GM12878 (cell line): ENCODE measurements around the gene SHB.

Source experiments
- EZH2 ChIP-seq: IDR thresholded peaks from 2 replicates; pipeline ENCODE4 v1.6.1; 2012; ENCODE audit warnings: low read depth, mild to moderate bottlenecking, control low read depth, inconsistent platforms, low read length, borderline replicate concordance; ENCODE audit not compliant: control insufficient read depth
- IKZF1 ChIP-seq: fragments of 450-650 bp; conservative IDR thresholded peaks from 2 replicates; pipeline ENCODE4 v1.6.1; 2017; ENCODE audit warnings: antibody characterized with exemption, mild to moderate bottlenecking
- POLR2A ChIP-seq: IDR thresholded peaks from 2 replicates; pipeline ENCODE4 v1.6.1; 2011; ENCODE audit warnings: low read depth, mild to moderate bottlenecking, low read length
- SMC3 ChIP-seq: IDR thresholded peaks from 2 replicates; pipeline ENCODE4 v1.6.1; 2011; ENCODE audit warnings: low read length, improper control_type of control experiment, borderline replicate concordance
- TF ChIP-seq, protein P1 (sequence below), 3 experiments: IDR thresholded peaks in 2 of 3; conservative IDR thresholded peaks in 1 of 3; 2 replicates each; pipeline ENCODE4 v1.5.1; 2011; ENCODE audit warnings: low read depth in 3 of 3, low read length in 3 of 3, mild to moderate bottlenecking in 3 of 3, control low read depth in 2 of 3, moderate library complexity in 2 of 3, inconsistent platforms in 1 of 3, mixed read lengths in 1 of 3; ENCODE audit not compliant: control insufficient read depth in 2 of 3, insufficient read depth in 1 of 3; ENCODE audit errors: extremely low read depth in 1 of 3
- TF ChIP-seq, protein P2 (sequence below): IDR thresholded peaks from 2 replicates; pipeline ENCODE4 v1.6.1; 2012; ENCODE audit warnings: low read depth, low read length, improper control_type of control experiment
- TF ChIP-seq, protein P3 (sequence below): IDR thresholded peaks from 2 replicates; pipeline ENCODE4 v1.6.1; 2012; ENCODE audit warnings: low read length, inconsistent platforms

DNA sequence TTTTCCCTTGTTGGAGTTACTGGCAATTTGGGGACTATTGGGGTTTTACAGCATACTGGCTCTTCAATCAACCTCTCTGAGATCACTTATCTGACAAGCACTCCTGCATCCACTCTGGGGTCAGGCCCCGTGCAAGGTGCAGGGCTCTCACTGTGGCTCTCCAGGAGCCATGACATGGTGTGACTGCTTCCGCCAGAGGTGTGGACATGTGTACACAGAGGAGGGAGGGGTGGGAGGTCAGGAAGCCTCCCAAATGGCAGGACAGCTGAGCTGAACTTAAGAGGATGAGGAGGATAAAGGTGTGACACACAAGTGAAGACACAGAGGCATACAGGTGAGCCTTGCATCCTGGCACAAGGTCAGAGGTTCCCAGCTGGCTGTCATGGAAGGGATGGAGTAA, 24.3 kb downstream of the SHB start:
- TF ChIP-seq, protein P1, sequence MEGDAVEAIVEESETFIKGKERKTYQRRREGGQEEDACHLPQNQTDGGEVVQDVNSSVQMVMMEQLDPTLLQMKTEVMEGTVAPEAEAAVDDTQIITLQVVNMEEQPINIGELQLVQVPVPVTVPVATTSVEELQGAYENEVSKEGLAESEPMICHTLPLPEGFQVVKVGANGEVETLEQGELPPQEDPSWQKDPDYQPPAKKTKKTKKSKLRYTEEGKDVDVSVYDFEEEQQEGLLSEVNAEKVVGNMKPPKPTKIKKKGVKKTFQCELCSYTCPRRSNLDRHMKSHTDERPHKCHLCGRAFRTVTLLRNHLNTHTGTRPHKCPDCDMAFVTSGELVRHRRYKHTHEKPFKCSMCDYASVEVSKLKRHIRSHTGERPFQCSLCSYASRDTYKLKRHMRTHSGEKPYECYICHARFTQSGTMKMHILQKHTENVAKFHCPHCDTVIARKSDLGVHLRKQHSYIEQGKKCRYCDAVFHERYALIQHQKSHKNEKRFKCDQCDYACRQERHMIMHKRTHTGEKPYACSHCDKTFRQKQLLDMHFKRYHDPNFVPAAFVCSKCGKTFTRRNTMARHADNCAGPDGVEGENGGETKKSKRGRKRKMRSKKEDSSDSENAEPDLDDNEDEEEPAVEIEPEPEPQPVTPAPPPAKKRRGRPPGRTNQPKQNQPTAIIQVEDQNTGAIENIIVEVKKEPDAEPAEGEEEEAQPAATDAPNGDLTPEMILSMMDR (IDR thresholded peaks at IDR 0.05 in 2 of 3, conservative IDR thresholded peaks at IDR 0.05 in 1 of 3; ENCODE audit: control insufficient read depth in 2 of 3, extremely low read depth in 1 of 3, insufficient read depth in 1 of 3, low read depth in 3 of 3, low read length in 3 of 3) = no peak
- TF ChIP-seq POLR2A (no peak), EZH2 (no peak), IKZF1 (no peak), SMC3 (no peak)
- TF ChIP-seq, protein P2, sequence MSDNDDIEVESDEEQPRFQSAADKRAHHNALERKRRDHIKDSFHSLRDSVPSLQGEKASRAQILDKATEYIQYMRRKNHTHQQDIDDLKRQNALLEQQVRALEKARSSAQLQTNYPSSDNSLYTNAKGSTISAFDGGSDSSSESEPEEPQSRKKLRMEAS = no peak
- TF ChIP-seq, protein P3, sequence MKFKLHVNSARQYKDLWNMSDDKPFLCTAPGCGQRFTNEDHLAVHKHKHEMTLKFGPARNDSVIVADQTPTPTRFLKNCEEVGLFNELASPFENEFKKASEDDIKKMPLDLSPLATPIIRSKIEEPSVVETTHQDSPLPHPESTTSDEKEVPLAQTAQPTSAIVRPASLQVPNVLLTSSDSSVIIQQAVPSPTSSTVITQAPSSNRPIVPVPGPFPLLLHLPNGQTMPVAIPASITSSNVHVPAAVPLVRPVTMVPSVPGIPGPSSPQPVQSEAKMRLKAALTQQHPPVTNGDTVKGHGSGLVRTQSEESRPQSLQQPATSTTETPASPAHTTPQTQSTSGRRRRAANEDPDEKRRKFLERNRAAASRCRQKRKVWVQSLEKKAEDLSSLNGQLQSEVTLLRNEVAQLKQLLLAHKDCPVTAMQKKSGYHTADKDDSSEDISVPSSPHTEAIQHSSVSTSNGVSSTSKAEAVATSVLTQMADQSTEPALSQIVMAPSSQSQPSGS = no peak
